NCI-H526 (cell line): ENCODE data around the gene KLHL1.

Experiments
- DNase-seq, 2 experiments: peaks; one replicate each; lab custom pipeline; 2025; lab: John Stamatoyannopoulos, UW

The KLHL1 gene

GRCh38 chr13:70016116-70016515 is 92.1 kb downstream of the KLHL1 start:
- DNase-seq = no peak

GRCh38 chr13:70014337-70014736 is 93.9 kb downstream of the KLHL1 start:
- DNase-seq = no peak

DNA sequence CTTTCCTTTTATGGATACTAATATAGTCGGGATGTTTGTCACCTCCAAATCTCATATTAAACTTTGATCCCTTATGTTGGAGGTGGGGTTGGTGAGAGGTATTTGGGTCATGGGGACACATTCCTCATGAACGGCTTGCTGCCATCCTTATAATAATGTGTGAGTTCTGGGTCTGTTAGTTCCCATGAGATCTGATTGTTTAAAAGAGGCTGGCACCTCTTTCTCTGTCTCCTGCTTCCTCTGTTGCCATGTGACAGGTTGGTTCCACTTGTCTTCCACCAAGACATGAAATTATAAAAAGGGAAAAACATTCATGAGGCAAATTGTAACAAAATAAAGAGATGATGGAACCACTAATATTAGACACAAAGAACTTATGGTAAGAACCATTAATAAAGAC is 108.4 kb downstream of the KLHL1 start:
- DNase-seq = no peak

DNA sequence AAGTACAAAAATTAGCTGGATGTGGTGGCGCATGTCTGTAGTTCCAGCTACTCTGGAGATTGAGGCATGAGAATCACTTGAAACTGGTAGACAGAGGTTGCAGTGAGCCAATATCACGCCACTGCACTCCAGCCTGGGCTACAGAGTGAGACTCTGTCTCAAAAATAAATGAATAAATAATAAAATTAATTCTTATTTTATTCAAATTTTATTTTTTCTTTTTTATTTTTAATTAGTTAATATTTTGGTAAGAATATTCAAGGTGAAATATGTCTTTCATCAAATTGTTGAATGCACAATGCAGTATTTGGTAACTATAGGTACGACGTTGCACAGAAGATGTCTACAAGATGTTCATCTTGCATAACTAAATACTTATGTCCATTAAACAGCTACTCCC is 111.2 kb downstream of the KLHL1 start:
- no peak for DNase-seq

- DNase-seq = no peak
Measured at GRCh38 chr13:69980799-69981198, 127.5 kb downstream of the KLHL1 start.

DNA sequence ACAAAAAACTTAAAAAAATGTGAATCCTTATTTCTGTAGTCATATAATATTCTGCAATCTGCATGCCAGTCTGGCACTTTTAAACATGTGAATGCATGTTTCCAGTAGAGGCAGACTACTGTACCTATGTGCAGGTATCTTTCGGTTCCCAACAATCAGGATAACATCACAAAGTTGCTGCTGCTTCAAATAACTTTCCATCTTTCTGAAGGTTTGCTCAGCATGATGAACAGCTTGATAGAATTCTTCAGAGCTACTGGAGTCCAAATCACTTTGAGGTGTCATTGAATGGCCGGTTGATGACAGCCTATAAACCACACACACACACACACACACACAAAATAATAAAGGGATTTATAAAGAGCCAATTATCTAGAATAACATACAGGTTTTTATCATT is 132.8 kb downstream of the KLHL1 start:
- DNase-seq = no peak

DNA sequence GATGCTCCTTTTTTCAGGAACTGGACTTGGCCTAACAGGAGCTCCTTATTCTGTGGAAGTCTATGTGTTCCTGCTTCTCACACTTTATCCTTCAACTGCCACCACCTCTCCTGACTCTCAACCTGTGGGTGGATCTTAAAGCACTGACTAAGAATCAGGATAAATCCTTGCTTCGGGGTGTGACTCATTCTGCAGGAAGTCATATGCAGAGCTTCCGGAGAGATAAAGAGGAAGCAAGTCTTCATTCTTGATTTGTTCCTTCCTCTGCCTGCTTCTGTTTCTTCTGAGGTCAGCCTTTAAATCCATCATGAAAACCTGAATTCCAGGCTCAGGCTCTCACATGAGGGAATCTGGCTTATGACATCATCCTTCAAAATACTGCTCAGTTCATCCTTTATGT is 137.7 kb downstream of the KLHL1 start:
- no peak for DNase-seq

DNA sequence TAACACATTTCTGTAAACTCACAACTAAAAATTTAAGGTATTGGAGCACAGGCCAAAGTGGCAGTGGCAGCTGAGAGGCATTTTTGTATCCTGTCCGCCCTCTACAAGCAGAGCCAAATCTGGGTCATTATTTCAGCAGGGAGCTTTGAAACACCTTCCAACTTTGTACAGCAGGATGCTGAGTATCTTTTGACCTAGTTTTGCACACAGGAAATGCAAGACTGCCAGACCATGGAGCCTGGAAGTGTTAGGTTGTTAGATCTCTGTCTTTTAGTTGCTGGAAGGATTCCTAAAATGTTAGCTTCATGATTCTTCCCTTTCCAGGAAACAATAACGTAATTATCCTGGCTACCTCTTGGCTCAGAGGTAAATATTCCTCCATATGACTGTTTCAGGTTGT is 149.2 kb downstream of the KLHL1 start:
- no peak for DNase-seq

DNA sequence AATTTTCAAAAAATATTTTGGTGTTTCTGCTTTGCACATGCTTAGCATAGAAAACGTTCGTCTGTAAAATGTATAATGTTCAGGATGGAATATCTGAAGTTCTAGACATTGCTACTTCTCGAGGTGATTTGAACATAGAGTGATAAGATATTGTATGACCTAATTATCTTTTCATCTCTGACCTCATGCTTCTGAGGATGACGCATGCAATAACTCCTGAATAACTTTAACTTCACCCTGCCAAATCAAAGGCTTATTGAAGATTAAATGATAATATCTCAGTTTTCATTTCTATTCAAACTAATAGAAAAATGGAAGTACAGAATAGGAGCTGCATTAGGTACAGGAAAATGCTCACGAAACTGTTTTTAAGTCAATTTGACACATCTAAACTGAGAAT is 151.4 kb downstream of the KLHL1 start:
- DNase-seq = no peak

DNA sequence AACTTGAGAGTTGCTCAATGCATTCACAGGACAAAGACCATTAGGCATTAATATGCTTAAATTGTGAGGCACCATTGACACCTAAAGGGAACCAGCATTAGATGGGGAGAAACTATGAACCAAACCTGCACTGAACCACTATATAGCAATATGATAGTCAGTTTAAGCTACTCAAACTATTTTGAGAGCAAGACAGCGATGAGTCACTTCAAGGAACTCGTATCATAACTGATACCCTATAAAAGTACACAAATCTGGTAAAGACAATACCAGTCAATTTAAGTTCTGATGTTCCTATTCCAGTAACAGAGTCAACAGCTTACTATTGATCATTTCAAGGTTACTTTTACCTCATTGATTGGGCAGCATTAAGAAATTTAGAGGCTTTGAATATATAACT is 151.9 kb downstream of the KLHL1 start:
- no peak for DNase-seq

- no peak for DNase-seq
Measured at GRCh38 chr13:69955271-69955670, 153.0 kb downstream of the KLHL1 start.

DNA sequence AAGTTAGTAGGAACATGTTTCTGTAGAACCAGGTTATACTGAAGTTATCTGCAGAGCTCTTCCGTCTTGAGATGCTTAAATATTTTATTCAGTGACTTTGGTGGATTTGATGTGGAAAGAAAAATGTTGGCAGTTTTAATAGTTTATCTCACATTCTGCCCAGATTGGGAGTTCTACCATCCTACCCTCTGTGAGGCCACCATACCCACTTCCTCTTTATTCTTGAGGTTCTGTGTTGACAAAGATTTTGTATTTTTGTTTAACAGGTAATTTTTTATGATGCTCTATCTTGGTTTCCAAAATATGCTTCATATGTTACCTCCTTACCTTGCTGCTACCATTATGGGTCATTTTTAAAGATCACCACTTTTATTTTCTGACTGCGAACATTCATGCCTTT is 156.8 kb downstream of the KLHL1 start:
- no peak for DNase-seq

GRCh38 chr13:69950160-69950559 is 158.1 kb downstream of the KLHL1 start:
- DNase-seq = no peak

GRCh38 chr13:69948016-69948415 is 160.2 kb downstream of the KLHL1 start:
- no peak for DNase-seq

DNA sequence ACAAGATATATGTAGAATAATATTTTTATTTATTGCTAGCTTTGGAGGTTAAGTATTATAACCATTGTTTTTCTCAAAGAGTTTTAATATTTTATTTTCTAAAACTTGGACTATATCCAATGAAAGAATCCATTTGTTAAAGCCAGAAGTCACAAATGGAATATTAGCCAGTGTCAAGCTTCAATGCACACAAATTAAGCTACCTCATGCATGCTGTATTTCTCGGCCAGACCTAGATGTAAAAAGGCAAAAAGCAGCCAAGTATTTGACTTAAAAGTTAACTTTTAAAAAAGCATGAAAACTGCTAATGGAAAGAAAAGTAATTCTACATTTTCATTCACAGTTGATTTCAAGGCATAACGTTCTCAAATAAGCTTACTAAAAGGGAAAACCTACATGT is 160.7 kb downstream of the KLHL1 start:
- DNase-seq = no peak

GRCh38 chr13:69946511-69946910 is 161.7 kb downstream of the KLHL1 start:
- DNase-seq = no peak

- peak; percentile 12 to 60 for DNase-seq
Measured at GRCh38 chr13:69935043-69935442, 173.2 kb downstream of the KLHL1 start.

DNA sequence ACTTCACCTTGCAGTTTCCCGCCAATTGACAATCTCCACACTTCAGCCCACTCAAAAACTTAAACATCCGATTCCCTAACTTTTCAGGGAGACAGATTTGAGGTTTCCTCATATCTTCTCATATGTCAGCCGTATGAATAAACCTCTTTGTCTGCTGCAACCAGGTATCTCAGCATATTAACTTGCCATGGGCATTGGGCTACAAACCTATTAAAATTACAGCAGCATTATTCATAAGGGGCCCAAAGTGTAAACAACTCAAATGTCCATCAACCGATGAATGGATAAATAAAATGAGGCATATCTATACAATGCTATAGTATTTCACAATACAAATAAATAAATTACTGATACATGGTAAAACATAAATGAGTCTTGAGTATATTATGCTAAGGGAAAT is 180.0 kb downstream of the KLHL1 start:
- DNase-seq = no peak

- no peak for DNase-seq
Measured at GRCh38 chr13:69921156-69921555, 187.1 kb downstream of the KLHL1 start.

DNA sequence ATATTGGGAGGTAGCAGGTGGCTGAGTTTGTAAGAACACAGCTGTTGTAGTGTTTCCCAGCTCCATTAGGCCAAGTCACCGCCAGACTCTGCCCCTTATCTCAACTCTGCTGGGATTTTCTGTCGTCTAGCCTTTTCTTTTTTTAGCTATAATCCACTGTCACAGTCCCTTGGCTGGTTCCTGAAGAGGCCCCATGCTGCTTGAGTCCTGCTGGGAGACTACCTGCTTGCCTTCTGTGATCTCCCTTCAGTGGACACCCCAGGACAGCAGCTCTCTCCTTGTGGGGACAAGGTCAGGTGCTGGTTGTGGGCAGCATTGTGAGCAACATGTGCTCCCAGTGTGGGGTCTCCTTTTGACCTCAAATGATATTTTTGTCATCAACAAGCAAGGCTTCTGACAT is 195.6 kb downstream of the KLHL1 start:
- DNase-seq = no peak

DNA sequence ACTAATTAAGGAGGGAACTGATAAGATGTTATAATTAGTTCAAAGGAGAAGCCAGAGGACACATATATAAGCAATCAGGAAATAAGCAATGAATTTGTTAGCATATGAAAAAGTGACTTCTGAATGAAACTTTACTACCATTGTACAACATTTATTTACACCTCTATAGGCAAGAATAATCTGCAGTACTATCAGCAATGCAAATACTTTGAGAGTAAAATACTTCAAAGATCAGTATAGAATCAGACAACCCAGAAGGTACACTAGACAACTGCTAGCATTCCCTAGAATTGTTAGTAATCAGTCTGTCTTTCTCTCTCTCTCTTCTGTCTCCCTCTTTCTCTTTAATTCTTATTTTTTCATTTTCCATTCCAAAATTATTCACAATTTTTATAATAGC is 197.5 kb downstream of the KLHL1 start:
- DNase-seq = no peak

- no peak for DNase-seq
Measured at GRCh38 chr13:69904784-69905183, 203.5 kb downstream of the KLHL1 start.

GRCh38 chr13:69903081-69903480 is 205.2 kb downstream of the KLHL1 start:
- DNase-seq = no peak

DNA sequence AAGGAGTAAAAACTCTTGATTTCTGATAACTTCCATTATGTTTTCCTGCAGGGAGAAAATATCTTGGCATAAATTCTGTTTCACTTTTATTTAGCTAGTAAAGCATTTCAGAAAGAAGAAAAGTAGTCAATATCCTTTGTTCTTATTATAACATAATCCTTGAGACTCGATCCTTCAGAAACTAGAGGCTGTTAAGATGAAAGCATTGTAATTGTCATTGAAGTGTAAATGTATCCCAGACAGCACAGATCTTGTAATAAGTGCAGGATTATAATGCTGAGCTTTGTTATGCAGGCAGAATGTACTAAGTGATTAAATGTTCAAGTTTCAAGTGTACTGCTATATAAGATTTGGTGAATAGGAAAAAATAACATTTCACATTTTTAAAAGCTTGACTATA is 225.8 kb downstream of the KLHL1 start:
- DNase-seq = no peak

- no peak for DNase-seq
Measured at GRCh38 chr13:69879936-69880335, 228.3 kb downstream of the KLHL1 start.
